Measurements from ENCODE around the gene SHC3.
"Not testable (repeated sequence)": the region's sequence is repeated elsewhere in the genome, so short reads cannot be mapped to it uniquely, and the experiment has no call there.

SHC3 gene

GRCh38 chr9:89209311-89209710 is 30.7 kb upstream of the SHC3 start:
- not testable (repeated sequence) for H3K4me3 ChIP-seq (ENCODE audit: low read length); H3K27me3 ChIP-seq (ENCODE audit: control insufficient read depth, insufficient read depth, low read length); H3K27ac ChIP-seq (ENCODE audit: low read depth, low read length); H3K4me1 ChIP-seq (ENCODE audit: control insufficient read depth, insufficient read depth, low read length); H3K36me3 ChIP-seq (ENCODE audit: control insufficient read depth, insufficient read depth, low read length); H3K9ac ChIP-seq (ENCODE audit: low read length)

GRCh38 chr9:89207026-89207425 is 28.4 kb upstream of the SHC3 start:
- H3K9ac ChIP-seq (ENCODE audit: low read length) = no peak overlapping the region
- H3K4me3 ChIP-seq (ENCODE audit: low read length) = no peak overlapping the region
- H3K4me1 ChIP-seq (ENCODE audit: control insufficient read depth, insufficient read depth, low read length) = no peaks in the 10 kb centered on the region
- H3K27me3 ChIP-seq (ENCODE audit: control insufficient read depth, insufficient read depth, low read length) = no peaks in the 10 kb centered on the region
- no peak overlapping the region for H3K27ac ChIP-seq (ENCODE audit: low read depth, low read length)
- H3K36me3 ChIP-seq (ENCODE audit: control insufficient read depth, insufficient read depth, low read length) = no peaks in the 10 kb centered on the region

GRCh38 chr9:89204801-89205200 is 26.2 kb upstream of the SHC3 start:
- H3K4me3 ChIP-seq (ENCODE audit: low read length) = no peak overlapping the region
- H3K36me3 ChIP-seq (ENCODE audit: control insufficient read depth, insufficient read depth, low read length) = no peaks in the 10 kb centered on the region
- H3K27me3 ChIP-seq (ENCODE audit: control insufficient read depth, insufficient read depth, low read length) = no peaks in the 10 kb centered on the region
- no peaks in the 10 kb centered on the region for H3K4me1 ChIP-seq (ENCODE audit: control insufficient read depth, insufficient read depth, low read length)
- H3K27ac ChIP-seq (ENCODE audit: low read depth, low read length) = no peak overlapping the region
- no peak overlapping the region for H3K9ac ChIP-seq (ENCODE audit: low read length)

- H3K9ac ChIP-seq (ENCODE audit: low read length) = no peak overlapping the region
- H3K27ac ChIP-seq (ENCODE audit: low read depth, low read length) = no peak overlapping the region
- no peaks in the 10 kb centered on the region for H3K27me3 ChIP-seq (ENCODE audit: control insufficient read depth, insufficient read depth, low read length)
- H3K4me1 ChIP-seq (ENCODE audit: control insufficient read depth, insufficient read depth, low read length) = no peaks in the 10 kb centered on the region
- H3K36me3 ChIP-seq (ENCODE audit: control insufficient read depth, insufficient read depth, low read length) = no peaks in the 10 kb centered on the region
- H3K4me3 ChIP-seq (ENCODE audit: low read length) = no peak overlapping the region
These were observed 16.6 kb upstream of the SHC3 start for GRCh38 chr9:89195131-89195797.

GRCh38 chr9:89194421-89195130 is 16.0 kb upstream of the SHC3 start:
- Histone ChIP-seq H3K4me1 (ENCODE audit: control insufficient read depth, insufficient read depth, low read length) (no peaks in the 10 kb centered on the region), H3K36me3 (ENCODE audit: control insufficient read depth, insufficient read depth, low read length) (no peaks in the 10 kb centered on the region), H3K27ac (ENCODE audit: low read depth, low read length) (no peak overlapping the region), H3K27me3 (ENCODE audit: control insufficient read depth, insufficient read depth, low read length) (no peaks in the 10 kb centered on the region), H3K9ac (ENCODE audit: low read length) (no peak overlapping the region), H3K4me3 (ENCODE audit: low read length) (no peak overlapping the region)

- H3K4me1 ChIP-seq (ENCODE audit: control insufficient read depth, insufficient read depth, low read length) = no peaks in the 10 kb centered on the region
- H3K36me3 ChIP-seq (ENCODE audit: control insufficient read depth, insufficient read depth, low read length) = no peaks in the 10 kb centered on the region
- no peak overlapping the region for H3K4me3 ChIP-seq (ENCODE audit: low read length)
- H3K27me3 ChIP-seq (ENCODE audit: control insufficient read depth, insufficient read depth, low read length) = no peaks in the 10 kb centered on the region
- no peak overlapping the region for H3K27ac ChIP-seq (ENCODE audit: low read depth, low read length)
- H3K9ac ChIP-seq (ENCODE audit: low read length) = no peak overlapping the region
These were observed 12.4 kb upstream of the SHC3 start for GRCh38 chr9:89191004-89191403.

- Histone ChIP-seq H3K27me3 (ENCODE audit: control insufficient read depth, insufficient read depth, low read length) (no peaks in the 10 kb centered on the region), H3K4me3 (ENCODE audit: low read length) (no peak overlapping the region), H3K36me3 (ENCODE audit: control insufficient read depth, insufficient read depth, low read length) (no peaks in the 10 kb centered on the region), H3K9ac (ENCODE audit: low read length) (no peak overlapping the region), H3K4me1 (ENCODE audit: control insufficient read depth, insufficient read depth, low read length) (no peaks in the 10 kb centered on the region), H3K27ac (ENCODE audit: low read depth, low read length) (no peak overlapping the region)
These were observed 10.6 kb upstream of the SHC3 start for GRCh38 chr9:89189215-89189614.

- Histone ChIP-seq H3K27me3 (ENCODE audit: control insufficient read depth, insufficient read depth, low read length) (no peaks in the 10 kb centered on the region), H3K27ac (ENCODE audit: low read depth, low read length) (no peak overlapping the region), H3K4me3 (ENCODE audit: low read length) (no peak overlapping the region), H3K9ac (ENCODE audit: low read length) (no peak overlapping the region), H3K4me1 (ENCODE audit: control insufficient read depth, insufficient read depth, low read length) (no peaks in the 10 kb centered on the region), H3K36me3 (ENCODE audit: control insufficient read depth, insufficient read depth, low read length) (no peaks in the 10 kb centered on the region)
These were observed 9.3 kb upstream of the SHC3 start for GRCh38 chr9:89187950-89188349.

GRCh38 chr9:89187541-89187940 is 8.9 kb upstream of the SHC3 start:
- H3K27ac ChIP-seq (ENCODE audit: low read depth, low read length) = no peak overlapping the region
- H3K36me3 ChIP-seq (ENCODE audit: control insufficient read depth, insufficient read depth, low read length) = no peaks in the 10 kb centered on the region
- H3K4me3 ChIP-seq (ENCODE audit: low read length) = no peak overlapping the region
- H3K9ac ChIP-seq (ENCODE audit: low read length) = no peak overlapping the region
- no peaks in the 10 kb centered on the region for H3K27me3 ChIP-seq (ENCODE audit: control insufficient read depth, insufficient read depth, low read length)
- H3K4me1 ChIP-seq (ENCODE audit: control insufficient read depth, insufficient read depth, low read length) = no peaks in the 10 kb centered on the region

GRCh38 chr9:89186960-89187359 is 8.3 kb upstream of the SHC3 start:
- Histone ChIP-seq H3K27ac (ENCODE audit: low read depth, low read length) (no peak overlapping the region), H3K36me3 (ENCODE audit: control insufficient read depth, insufficient read depth, low read length) (no peaks in the 10 kb centered on the region), H3K9ac (ENCODE audit: low read length) (no peak overlapping the region), H3K27me3 (ENCODE audit: control insufficient read depth, insufficient read depth, low read length) (no peaks in the 10 kb centered on the region), H3K4me3 (ENCODE audit: low read length) (no peak overlapping the region), H3K4me1 (ENCODE audit: control insufficient read depth, insufficient read depth, low read length) (no peaks in the 10 kb centered on the region)

GRCh38 chr9:89185980-89186379 is 7.4 kb upstream of the SHC3 start:
- Histone ChIP-seq H3K27me3 (ENCODE audit: control insufficient read depth, insufficient read depth, low read length) (no peaks in the 10 kb centered on the region), H3K4me3 (ENCODE audit: low read length) (no peak overlapping the region), H3K36me3 (ENCODE audit: control insufficient read depth, insufficient read depth, low read length) (no peaks in the 10 kb centered on the region), H3K27ac (ENCODE audit: low read depth, low read length) (no peak overlapping the region), H3K9ac (ENCODE audit: low read length) (no peak overlapping the region), H3K4me1 (ENCODE audit: control insufficient read depth, insufficient read depth, low read length) (no peaks in the 10 kb centered on the region)

GRCh38 chr9:89183146-89183545 is 4.5 kb upstream of the SHC3 start:
- no peak overlapping the region for H3K27ac ChIP-seq (ENCODE audit: low read depth, low read length)

GRCh38 chr9:89182369-89182768 is 3.8 kb upstream of the SHC3 start:
- H3K4me1 ChIP-seq (ENCODE audit: control insufficient read depth, insufficient read depth, low read length) = peaks cover 14% of the 10 kb centered on the region
- H3K9ac ChIP-seq (ENCODE audit: low read length) = no peak overlapping the region
- no peak overlapping the region for H3K4me3 ChIP-seq (ENCODE audit: low read length)
- H3K36me3 ChIP-seq (ENCODE audit: control insufficient read depth, insufficient read depth, low read length) = no peaks in the 10 kb centered on the region
- peaks cover 9% of the 10 kb centered on the region for H3K27me3 ChIP-seq (ENCODE audit: control insufficient read depth, insufficient read depth, low read length)
- H3K27ac ChIP-seq (ENCODE audit: low read depth, low read length) = no peak overlapping the region

More at GRCh38 chr9:89183146-89183545, 4.5 kb upstream of the SHC3 start:
- H3K27me3 ChIP-seq (ENCODE audit: control insufficient read depth, insufficient read depth, low read length) = peaks cover 6% of the 10 kb centered on the region
- no peaks in the 10 kb centered on the region for H3K36me3 ChIP-seq (ENCODE audit: control insufficient read depth, insufficient read depth, low read length)
- peaks cover 14% of the 10 kb centered on the region for H3K4me1 ChIP-seq (ENCODE audit: control insufficient read depth, insufficient read depth, low read length)
- H3K4me3 ChIP-seq (ENCODE audit: low read length) = no peak overlapping the region
- H3K9ac ChIP-seq (ENCODE audit: low read length) = no peak overlapping the region
